Stimulated activated CD8-positive, alpha-beta memory T cell treated with anti-CD3 and anti-CD28 coated beads, Interleukin-4, amount 100 ng/mL, for 48 hours (primary cell): Measurements from ENCODE around the gene KRTAP12-3.
"Not testable (repeated sequence)": the region's sequence is repeated elsewhere in the genome, so short reads cannot be mapped to it uniquely, and the experiment has no call there.

Source experiments
- DNase-seq: peaks from one replicate; pipeline ENCODE4 v3.0.0-alpha.2; 2020

Gene KRTAP12-3

GRCh38 chr21:44686000-44686781 is 28.5 kb downstream of the KRTAP12-3 start:
- no peak for DNase-seq

- DNase-seq = no peak
These were observed 29.3 kb downstream of the KRTAP12-3 start for GRCh38 chr21:44686843-44687561.

- no peak for DNase-seq
These were observed 29.9 kb downstream of the KRTAP12-3 start for GRCh38 chr21:44687671-44688070.

GRCh38 chr21:44689740-44690139 is 32.0 kb downstream of the KRTAP12-3 start:
- DNase-seq = not testable (repeated sequence)

- DNase-seq = no peak
These were observed 34.0 kb downstream of the KRTAP12-3 start for GRCh38 chr21:44691686-44692085.

GRCh38 chr21:44692798-44693512 is 35.2 kb downstream of the KRTAP12-3 start:
- no peak for DNase-seq

GRCh38 chr21:44694776-44695175 is 37.0 kb downstream of the KRTAP12-3 start:
- DNase-seq = no peak

- no peak for DNase-seq
These were observed 37.5 kb downstream of the KRTAP12-3 start for GRCh38 chr21:44695184-44695583.

- no peak for DNase-seq
These were observed 37.9 kb downstream of the KRTAP12-3 start for GRCh38 chr21:44695641-44696040.

- DNase-seq = no peak
These were observed 38.8 kb downstream of the KRTAP12-3 start for GRCh38 chr21:44696572-44696971.

- DNase-seq = not testable (repeated sequence)
These were observed 39.6 kb downstream of the KRTAP12-3 start, which contains the start of gene KRTAP10-12 for GRCh38 chr21:44697172-44697810. Gene KRTAP10-12, plus strand, starts transcription at chr21:44697172. Its CDS starts 30 bp downstream, at chr21:44697202.

- peak; percentile 13 for DNase-seq
These were observed 40.3 kb downstream of the KRTAP12-3 start for GRCh38 chr21:44697811-44698734.

GRCh38 chr21:44699502-44700001 is 41.8 kb downstream of the KRTAP12-3 start:
- peak; percentile 4 for DNase-seq

- peak; percentile 17 for DNase-seq
These were observed 42.6 kb downstream of the KRTAP12-3 start for GRCh38 chr21:44700101-44701022.

GRCh38 chr21:44701023-44701400 is 43.3 kb downstream of the KRTAP12-3 start:
- DNase-seq = peak; percentile 12

GRCh38 chr21:44701541-44701940 is 43.8 kb downstream of the KRTAP12-3 start:
- peak; percentile 18 for DNase-seq

GRCh38 chr21:44702111-44702972 is 44.6 kb downstream of the KRTAP12-3 start:
- peak; percentile 20 for DNase-seq

- peak; percentile 10 for DNase-seq
These were observed 45.4 kb downstream of the KRTAP12-3 start for GRCh38 chr21:44702973-44703730.
